ACC112 (cell line): ENCODE results near the gene TXNDC2.

ENCODE experiments used
- H2AFZ ChIP-seq: fragments of 200-600 bp; sonication (generic); one replicate; pipeline ENCODE4 v1.6.0; 2017; ENCODE audit warnings: antibody characterized with exemption, low read length; ENCODE audit not compliant: unreplicated experiment
- H3K27ac ChIP-seq: fragments of 200-600 bp; sonication (generic); 2 replicates; pipeline ENCODE4 v1.5.1; 2014; ENCODE audit warnings: low read depth, mild to moderate bottlenecking, antibody characterized with exemption, low read length, moderate library complexity
- H3K27me3 ChIP-seq: fragments of 200-600 bp; sonication (generic); 2 replicates; pipeline ENCODE4 v1.6.1; 2014; ENCODE audit warnings: mild to moderate bottlenecking, antibody characterized with exemption, low read length, moderate library complexity, mixed read lengths; ENCODE audit not compliant: insufficient read depth
- H3K36me3 ChIP-seq: fragments of 200-600 bp; sonication (generic); 2 replicates; pipeline ENCODE4 v1.6.1; 2016; ENCODE audit warnings: mild to moderate bottlenecking, antibody characterized with exemption, low read length, moderate library complexity, mixed read lengths; ENCODE audit not compliant: insufficient read depth
- H3K4me1 ChIP-seq: fragments of 200-600 bp; sonication (generic); one replicate; pipeline ENCODE4 v1.6.1; 2016; ENCODE audit warnings: low read length, mixed read lengths; ENCODE audit not compliant: insufficient read depth, unreplicated experiment, control insufficient read depth
- H3K4me3 ChIP-seq: fragments of 200-600 bp; sonication (generic); 2 replicates; pipeline ENCODE4 v1.5.1; 2014; ENCODE audit warnings: mild to moderate bottlenecking, low read depth, low read length
- H3K79me2 ChIP-seq: fragments of 200-600 bp; sonication (generic); one replicate; pipeline ENCODE4 v1.6.0; 2016; ENCODE audit warnings: low read length; ENCODE audit not compliant: control insufficient read depth, unreplicated experiment, insufficient read depth

TXNDC2 gene

GRCh38 chr18:9870431-9871008 is 15.3 kb upstream of the TXNDC2 start:
- Histone ChIP-seq H3K4me1 (peaks cover 39% of the 10 kb centered on the region), H3K36me3 (no peaks in the 10 kb centered on the region), H2AFZ (peak overlapping the region; percentile 55), H3K4me3 (no peak overlapping the region), H3K79me2 (no peaks in the 10 kb centered on the region), H3K27me3 (no peaks in the 10 kb centered on the region), H3K27ac (peak overlapping the region; percentile 78)

- H2AFZ ChIP-seq = no peak overlapping the region
- no peaks in the 10 kb centered on the region for H3K79me2 ChIP-seq
- no peak overlapping the region for H3K4me3 ChIP-seq
- no peaks in the 10 kb centered on the region for H3K36me3 ChIP-seq
- H3K27me3 ChIP-seq = no peaks in the 10 kb centered on the region
- peaks cover 42% of the 10 kb centered on the region for H3K4me1 ChIP-seq
- H3K27ac ChIP-seq = no peak overlapping the region
Measured at GRCh38 chr18:9871244-9871746, 14.5 kb upstream of the TXNDC2 start.

GRCh38 chr18:9872823-9873222 is 12.9 kb upstream of the TXNDC2 start:
- Histone ChIP-seq H3K79me2 (no peaks in the 10 kb centered on the region), H3K4me1 (peaks cover 55% of the 10 kb centered on the region), H3K27me3 (no peaks in the 10 kb centered on the region), H3K36me3 (no peaks in the 10 kb centered on the region), H2AFZ (no peak overlapping the region), H3K4me3 (no peak overlapping the region), H3K27ac (no peak overlapping the region)

- Histone ChIP-seq H3K27me3 (no peaks in the 10 kb centered on the region), H3K4me1 (peaks cover 45% of the 10 kb centered on the region), H3K79me2 (no peaks in the 10 kb centered on the region), H2AFZ (no peak overlapping the region), H3K36me3 (no peaks in the 10 kb centered on the region), H3K27ac (no peak overlapping the region), H3K4me3 (no peak overlapping the region)
Measured at GRCh38 chr18:9874728-9875127, 11.0 kb upstream of the TXNDC2 start.

GRCh38 chr18:9876212-9876866 is 9.4 kb upstream of the TXNDC2 start:
- Histone ChIP-seq H3K27ac (peak overlapping the region; percentile 98), H3K79me2 (no peaks in the 10 kb centered on the region), H2AFZ (peak overlapping the region; percentile 100), H3K4me3 (peak overlapping the region; percentile 74), H3K36me3 (no peaks in the 10 kb centered on the region), H3K27me3 (no peaks in the 10 kb centered on the region), H3K4me1 (peaks cover 29% of the 10 kb centered on the region)

DNA sequence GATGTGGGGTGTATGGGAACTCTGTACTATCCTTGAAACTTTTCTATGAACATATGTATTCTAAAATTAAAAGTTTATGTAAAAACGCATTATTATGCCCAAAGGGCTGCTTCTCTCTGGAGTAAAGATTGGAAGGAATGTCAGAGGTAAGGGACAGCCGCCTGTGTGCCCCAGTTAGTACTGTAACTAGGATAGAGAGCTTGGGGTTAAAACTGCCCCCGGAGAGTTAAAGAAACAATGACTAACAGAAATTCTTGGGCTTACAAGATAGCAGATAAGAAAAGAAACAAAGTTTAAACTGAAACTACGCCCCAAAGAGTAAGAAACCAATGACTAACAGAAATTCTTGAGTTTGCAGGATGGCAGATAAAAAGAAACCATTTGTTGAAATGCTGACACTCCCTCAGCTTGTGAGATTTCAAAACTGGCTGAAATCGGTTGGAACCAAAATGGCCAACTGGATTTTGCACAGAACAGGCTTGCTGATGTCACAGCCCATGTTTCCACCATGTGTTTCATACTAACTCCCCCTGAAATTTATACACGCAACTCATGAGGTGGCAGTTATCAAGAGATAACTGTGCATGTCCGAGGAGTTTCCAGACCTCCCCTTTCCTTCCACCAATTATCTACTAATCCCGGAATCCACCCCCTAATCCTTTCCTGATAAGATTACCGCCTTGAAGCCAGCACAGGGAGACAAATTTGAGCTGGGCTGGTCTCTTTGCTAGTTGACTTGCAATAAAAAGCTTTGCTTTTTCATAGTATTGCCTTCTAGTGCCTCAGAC is 8.7 kb upstream of the TXNDC2 start:
- Histone ChIP-seq H3K27ac (peak overlapping the region; percentile 98), H3K79me2 (no peaks in the 10 kb centered on the region), H3K4me1 (peaks cover 27% of the 10 kb centered on the region), H3K4me3 (peak overlapping the region; percentile 74), H3K27me3 (no peaks in the 10 kb centered on the region), H2AFZ (peak overlapping the region; percentile 100), H3K36me3 (no peaks in the 10 kb centered on the region)

- Histone ChIP-seq H3K27ac (peak overlapping the region; percentile 98), H3K36me3 (no peaks in the 10 kb centered on the region), H3K27me3 (no peaks in the 10 kb centered on the region), H2AFZ (peak overlapping the region; percentile 100), H3K4me3 (peak overlapping the region; percentile 74), H3K79me2 (no peaks in the 10 kb centered on the region), H3K4me1 (peaks cover 27% of the 10 kb centered on the region)
Measured at GRCh38 chr18:9877655-9878014, 8.1 kb upstream of the TXNDC2 start.

DNA sequence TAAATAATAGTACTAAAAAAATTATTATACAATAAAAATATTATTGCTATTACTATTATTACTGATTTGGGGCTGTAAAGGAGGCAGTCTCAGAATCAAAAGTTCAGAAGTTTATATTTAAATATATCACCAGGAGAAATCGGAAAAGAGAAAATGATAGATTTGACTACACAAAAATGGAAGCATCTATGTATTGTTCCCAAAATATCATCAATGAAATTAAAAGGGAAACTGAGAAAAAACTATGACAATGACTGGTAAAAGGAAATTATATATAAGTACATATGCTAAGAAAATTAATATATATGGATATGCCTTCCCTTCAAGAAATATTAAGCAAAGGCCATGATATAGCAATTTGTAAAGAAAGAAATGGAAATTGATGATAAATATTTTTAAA is 7.7 kb upstream of the TXNDC2 start:
- Histone ChIP-seq H3K36me3 (no peaks in the 10 kb centered on the region), H3K27ac (peak overlapping the region; percentile 98), H3K79me2 (no peaks in the 10 kb centered on the region), H2AFZ (no peak overlapping the region), H3K4me3 (no peak overlapping the region), H3K4me1 (peaks cover 27% of the 10 kb centered on the region), H3K27me3 (no peaks in the 10 kb centered on the region)

- no peaks in the 10 kb centered on the region for H3K79me2 ChIP-seq
- no peak overlapping the region for H3K27ac ChIP-seq
- no peaks in the 10 kb centered on the region for H3K36me3 ChIP-seq
- H3K4me3 ChIP-seq = no peak overlapping the region
- H2AFZ ChIP-seq = no peak overlapping the region
- no peaks in the 10 kb centered on the region for H3K27me3 ChIP-seq
- peaks cover 26% of the 10 kb centered on the region for H3K4me1 ChIP-seq
Measured at GRCh38 chr18:9878783-9879242, 7.0 kb upstream of the TXNDC2 start.

DNA sequence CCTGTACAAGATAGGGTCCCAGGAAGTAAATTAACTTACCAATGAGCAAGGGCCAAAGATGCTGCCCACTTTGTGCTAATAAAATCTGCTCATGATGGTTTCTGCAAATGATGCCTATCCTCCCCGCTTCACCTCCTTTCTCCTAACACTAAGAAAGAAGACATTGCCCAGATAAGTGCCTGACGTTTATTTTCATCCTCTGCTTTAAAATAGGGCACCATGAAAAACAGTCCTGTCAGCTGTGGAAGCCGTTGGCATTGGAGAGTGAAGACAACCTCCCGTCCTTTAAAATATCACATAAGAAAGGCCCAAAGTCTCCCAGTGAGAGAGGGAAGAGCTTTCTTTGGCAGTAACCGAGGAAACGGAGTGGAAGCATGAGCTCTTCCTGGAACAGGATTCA is 1.7 kb upstream of the TXNDC2 start:
- Histone ChIP-seq H3K27me3 (no peaks in the 10 kb centered on the region), H3K36me3 (no peaks in the 10 kb centered on the region), H3K79me2 (no peaks in the 10 kb centered on the region), H2AFZ (no peak overlapping the region), H3K27ac (no peak overlapping the region), H3K4me3 (no peak overlapping the region), H3K4me1 (no peaks in the 10 kb centered on the region)
